SK-N-SH (cell line): ENCODE results near the gene SPG7. TPM values are rescaled to one million over a fixed set of nuclear protein-coding genes. Genes with fewer than 3 reads are reported as not detected.

Source experiments
- CTCF ChIA-PET: fragments of 300-600, 350-600 bp; formaldehyde crosslinking; extraction: SDS; loops from one replicate; lab custom pipeline; 2021; lab: Yijun Ruan, JAX
- POLR2A ChIA-PET: fragments of 350-600 bp; sonication (Branson Sonifier 250); formaldehyde crosslinking; extraction: SDS; loops from one replicate; lab custom pipeline; 2020; ENCODE audit warnings: antibody characterized with exemption, inconsistent platforms; lab: Yijun Ruan, JAX
- DNase-seq: peaks from one replicate; pipeline ENCODE4 v3.0.0; 2012
- H2AFZ ChIP-seq: fragments of 200-600 bp; sonication (generic); 2 replicates; pipeline ENCODE4 v1.8.1; 2016; ENCODE audit warnings: antibody characterized with exemption, mild to moderate bottlenecking, low read depth
- H3F3A ChIP-seq: fragments of 200-600 bp; sonication (generic); replicated peaks from 2 replicates; pipeline ENCODE3; 2016; ENCODE audit warnings: antibody characterized with exemption, mild to moderate bottlenecking; ENCODE audit not compliant: insufficient read depth
- H3K27ac ChIP-seq, 2 experiments: fragments of 200-500 bp in 1 of 2; fragments of 200-600 bp in 1 of 2; sonication (Bioruptor generic) in 1 of 2; sonication (generic), shearing (Covaris generic) in 1 of 2; 2 replicates each; pipeline versions ENCODE4 v1.5.1 to v1.6.1; 2014 to 2016; ENCODE audit warnings: low read depth in 2 of 2, inconsistent platforms in 1 of 2, low read length in 1 of 2, mild to moderate bottlenecking in 1 of 2, mixed read lengths in 1 of 2
- H3K27me3 ChIP-seq: fragments of 200-600 bp; sonication (generic), shearing (Covaris generic); 2 replicates; pipeline ENCODE4 v1.6.1; 2016; ENCODE audit warnings: mixed run types; ENCODE audit not compliant: insufficient read depth
- H3K36me3 ChIP-seq, 2 experiments: fragments of 200-500 bp in 1 of 2; fragments of 200-600 bp in 1 of 2; sonication (Bioruptor generic) in 1 of 2; sonication (generic) in 1 of 2; replicated peaks in 1 of 2; 2 replicates each; pipeline versions ENCODE3 to v1.5.1; 2014 to 2016; ENCODE audit warnings: low read length in 1 of 2, mild to moderate bottlenecking in 1 of 2; ENCODE audit not compliant: insufficient read depth in 2 of 2, control insufficient read depth in 1 of 2
- H3K4me1 ChIP-seq, 2 experiments: fragments of 200-500 bp in 1 of 2; fragments of 200-600 bp in 1 of 2; sonication (Bioruptor generic) in 1 of 2; sonication (generic), shearing (Covaris generic) in 1 of 2; 2 replicates each; pipeline versions ENCODE4 v1.5.1 to v1.6.1; 2014 to 2016; ENCODE audit warnings: low read depth in 1 of 2, low read length in 1 of 2, mixed run types in 1 of 2; ENCODE audit not compliant: insufficient read depth in 2 of 2, control insufficient read depth in 1 of 2
- H3K4me2 ChIP-seq: fragments of 200-600 bp; sonication (generic), shearing (Covaris generic); 2 replicates; pipeline ENCODE4 v1.6.1; 2017; ENCODE audit warnings: mixed run types
- H3K4me3 ChIP-seq, 2 experiments: fragments of 200-500 bp in 1 of 2; fragments of 200-600 bp in 1 of 2; sonication (Bioruptor generic) in 1 of 2; sonication (generic), shearing (Covaris generic) in 1 of 2; 2 replicates each; pipeline versions ENCODE4 v1.5.1 to v1.8.1; 2014 to 2016; ENCODE audit warnings: low read depth in 2 of 2, inconsistent platforms in 1 of 2, low read length in 1 of 2, mild to moderate bottlenecking in 1 of 2, mixed read lengths in 1 of 2, moderate library complexity in 1 of 2
- H3K79me2 ChIP-seq: fragments of 200-600 bp; sonication (generic); 2 replicates; pipeline ENCODE4 v1.8.1; 2017; ENCODE audit warnings: mild to moderate bottlenecking; ENCODE audit not compliant: insufficient read depth
- H3K9ac ChIP-seq: fragments of 200-600 bp; sonication (generic); 2 replicates; pipeline ENCODE4 v1.6.1; 2017; ENCODE audit warnings: mixed run types
- H3K9me2 ChIP-seq: fragments of 200-600 bp; sonication (generic); 2 replicates; pipeline ENCODE4 v1.6.1; 2017; ENCODE audit warnings: mixed run types
- H3K9me3 ChIP-seq: fragments of 200-600 bp; sonication (generic); 2 replicates; pipeline ENCODE4 v1.6.1; 2017; ENCODE audit warnings: mixed run types, mild to moderate bottlenecking, moderate library complexity
- H4K20me1 ChIP-seq: fragments of 200-600 bp; sonication (generic); 2 replicates; pipeline ENCODE4 v1.6.1; 2017; ENCODE audit warnings: mild to moderate bottlenecking, mixed run types; ENCODE audit not compliant: insufficient read depth
- FOXJ3 ChIP-seq: sonication (generic); formaldehyde crosslinking; IDR thresholded peaks from 2 replicates; pipeline ENCODE4 v1.5.1; 2020; ENCODE audit warnings: mild to moderate bottlenecking, missing genetic modification reagents
- GATA2 ChIP-seq: sonication (generic); formaldehyde crosslinking; IDR thresholded peaks from 2 replicates; pipeline ENCODE4 v1.5.0; 2020; ENCODE audit warnings: mild to moderate bottlenecking, missing genetic modification reagents
- JUND ChIP-seq: IDR thresholded peaks from 2 replicates; pipeline ENCODE4 v1.4.0; 2012
- MXI1 ChIP-seq: IDR thresholded peaks from 2 replicates; pipeline ENCODE4 v1.6.1; 2012; ENCODE audit warnings: mild to moderate bottlenecking, low read depth, low read length, improper control_type of control experiment
- NRF1 ChIP-seq: IDR thresholded peaks from 2 replicates; pipeline ENCODE4 v1.6.1; 2012; ENCODE audit warnings: low read depth, mild to moderate bottlenecking, low read length
- PBX3 ChIP-seq: IDR thresholded peaks from 2 replicates; pipeline ENCODE4; 2012
- POLR2AphosphoS5 ChIP-seq: IDR thresholded peaks from 2 replicates; pipeline ENCODE4 v1.6.1; 2012; ENCODE audit warnings: low read depth, low read length
- RCOR1 ChIP-seq: fragments of 150-350 bp; IDR thresholded peaks from 2 replicates; pipeline ENCODE4 v1.6.1; 2017; ENCODE audit warnings: antibody characterized with exemption, low read length
- SIN3A ChIP-seq: IDR thresholded peaks from 2 replicates; pipeline ENCODE4 v1.6.1; 2012; ENCODE audit warnings: low read depth, mild to moderate bottlenecking, low read length, moderate library complexity, borderline replicate concordance
- SMC3 ChIP-seq: IDR thresholded peaks from 2 replicates; pipeline ENCODE4 v1.6.1; 2012; ENCODE audit warnings: low read depth, low read length, improper control_type of control experiment
- TAF1 ChIP-seq: IDR thresholded peaks from 2 replicates; pipeline ENCODE4 v1.6.1; 2012; ENCODE audit warnings: low read depth, mild to moderate bottlenecking, low read length, moderate library complexity, borderline replicate concordance
- USF1 ChIP-seq: IDR thresholded peaks from 2 replicates; pipeline ENCODE4 v1.4.0; 2012; ENCODE audit warnings: low read depth, borderline replicate concordance
- YY1 ChIP-seq: IDR thresholded peaks from 2 replicates; pipeline ENCODE4 v1.4.0; 2012; ENCODE audit warnings: low read depth, mild to moderate bottlenecking
- ZBTB33 ChIP-seq: IDR thresholded peaks from 2 replicates; pipeline ENCODE4 v1.4.0; 2012; ENCODE audit warnings: low read depth, borderline replicate concordance
- WGBS: methylation state at CpG from one replicate; pipeline ENCODE4 v1.1.6; 2017; ENCODE audit warnings: low lambda C conversion rate; 5-methylcytosine and 5-hydroxymethylcytosine counted together
- polyA plus RNA-seq, 3 experiments: library from polyadenylated mRNA; depleted of rRNA; stranded (reverse); fragments of >200 nt; gene quantifications; 2 replicates each; pipeline ENCODE4 v1.2.3, GENCODE V29; 2012
- TF ChIP-seq, protein P1 (sequence below): fragments of 150-350 bp; IDR thresholded peaks from 2 replicates; pipeline ENCODE4 v1.6.1; 2016; ENCODE audit warnings: mild to moderate bottlenecking, low read depth, low read length
- TF ChIP-seq, protein P2 (sequence below): fragments of 150-350 bp; IDR thresholded peaks from 2 replicates; pipeline ENCODE4 v1.6.1; 2017; ENCODE audit warnings: antibody characterized with exemption, low read length, low read depth, borderline replicate concordance
- TF ChIP-seq, protein P3 (sequence below): IDR thresholded peaks from 2 replicates; pipeline ENCODE4 v1.4.0; 2012; ENCODE audit warnings: low read depth

SPG7 gene
- 100 and 107 TPM in 2 replicates for polyA plus RNA-seq (2012; rRNA removed)
- 39.4 and 45.3 TPM in 2 replicates for polyA plus RNA-seq (2012; cell fraction: cytosol; rRNA removed)
- 647 and 650 TPM in 2 replicates for polyA plus RNA-seq (2012; cell fraction: nucleus; rRNA removed)

- peaks cover 59% of the 10 kb centered on the region for H3K79me2 ChIP-seq
- WGBS: 20% methylated on average over 1 of the region's 90 CpGs
- H3K4me2 ChIP-seq: peak within 1 kb of the TSS; percentile 94
- peak within 1 kb of the TSS; percentile 93 for H3K9ac ChIP-seq
- H3K36me3 ChIP-seq: peaks cover 5 to 26% of the 10 kb centered on the region in 2 experiments
- H3K27ac ChIP-seq: peak within 1 kb of the TSS; percentile 76 to 79
- H4K20me1 ChIP-seq: peaks cover 19% of the 10 kb centered on the region
- no peaks in the 10 kb centered on the region for H3K9me3 ChIP-seq
- TF ChIP-seq SIN3A (peak; percentile 7; the same call in 1 of the 2 replicates), USF1 (no peak; the same call in 1 of the 2 replicates), MXI1 (peak; percentile 91), NRF1 (peak; percentile 93), JUND (no peak), POLR2AphosphoS5 (peak; percentile 87), SMC3 (0 out of 2 replicates have a peak, but pooled peaks have one; percentile 9), TAF1 (peak; percentile 77), RCOR1 (no peak), GATA2 (no peak), ZBTB33 (no peak), YY1 (peak; percentile 92), FOXJ3 (CRISPR knock-in tag) (no peak), PBX3 (no peak)
- TF ChIP-seq, protein P1, sequence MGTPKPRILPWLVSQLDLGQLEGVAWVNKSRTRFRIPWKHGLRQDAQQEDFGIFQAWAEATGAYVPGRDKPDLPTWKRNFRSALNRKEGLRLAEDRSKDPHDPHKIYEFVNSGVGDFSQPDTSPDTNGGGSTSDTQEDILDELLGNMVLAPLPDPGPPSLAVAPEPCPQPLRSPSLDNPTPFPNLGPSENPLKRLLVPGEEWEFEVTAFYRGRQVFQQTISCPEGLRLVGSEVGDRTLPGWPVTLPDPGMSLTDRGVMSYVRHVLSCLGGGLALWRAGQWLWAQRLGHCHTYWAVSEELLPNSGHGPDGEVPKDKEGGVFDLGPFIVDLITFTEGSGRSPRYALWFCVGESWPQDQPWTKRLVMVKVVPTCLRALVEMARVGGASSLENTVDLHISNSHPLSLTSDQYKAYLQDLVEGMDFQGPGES: no peak
- TF ChIP-seq, protein P2, sequence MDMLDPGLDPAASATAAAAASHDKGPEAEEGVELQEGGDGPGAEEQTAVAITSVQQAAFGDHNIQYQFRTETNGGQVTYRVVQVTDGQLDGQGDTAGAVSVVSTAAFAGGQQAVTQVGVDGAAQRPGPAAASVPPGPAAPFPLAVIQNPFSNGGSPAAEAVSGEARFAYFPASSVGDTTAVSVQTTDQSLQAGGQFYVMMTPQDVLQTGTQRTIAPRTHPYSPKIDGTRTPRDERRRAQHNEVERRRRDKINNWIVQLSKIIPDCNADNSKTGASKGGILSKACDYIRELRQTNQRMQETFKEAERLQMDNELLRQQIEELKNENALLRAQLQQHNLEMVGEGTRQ: no peak
- TF ChIP-seq, protein P3, sequence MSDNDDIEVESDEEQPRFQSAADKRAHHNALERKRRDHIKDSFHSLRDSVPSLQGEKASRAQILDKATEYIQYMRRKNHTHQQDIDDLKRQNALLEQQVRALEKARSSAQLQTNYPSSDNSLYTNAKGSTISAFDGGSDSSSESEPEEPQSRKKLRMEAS: peak; percentile 93; the same call in 1 of the 2 replicates
- POLR2A ChIA-PET: interaction anchor here (0.7 to 2.4 kb wide), 7 partner anchors 13 to 261 kb away, joined by 3 to 8 read pairs (median 4); no protein-coding TSS in a partner anchor
- no peaks in the 10 kb centered on the region for H3K27me3 ChIP-seq
- peak within 1 kb of the TSS; percentile 73 to 83 for H3K4me3 ChIP-seq
- CTCF ChIA-PET: interaction anchor here (0.6 to 3.8 kb wide), 16 partner anchors 9 to 236 kb away, joined by 3 to 11 read pairs (median 4); no protein-coding TSS in a partner anchor
- peak within 1 kb of the TSS; percentile 84; the same call in 1 of the 2 replicates for H2AFZ ChIP-seq
- peaks cover 3 to 13% of the 10 kb centered on the region in 2 experiments; a peak in 2 of 4 replicates for H3K4me1 ChIP-seq
- DNase-seq: peak; percentile 99
- no peaks in the 10 kb centered on the region for H3K9me2 ChIP-seq
- peaks cover 12% of the 10 kb centered on the region for H3F3A ChIP-seq
Measured at GRCh38 chr16:89507834-89508590, at the start of gene SPG7. SPG7 (plus strand) TSS chr16:89508403; CDS start chr16:89508418, 15 bp downstream.
